ENCODE results near the gene TMUB1. TPM values are rescaled to one million over a fixed set of nuclear protein-coding genes. Genes with fewer than 3 reads are reported as not detected.

TMUB1 gene
- total RNA-seq, 1 donor from 2014 or later: 36.3 TPM

GRCh38 chr7:151083824-151084160 is 499 bp upstream of the TMUB1 start:
- H3K9me3 ChIP-seq: no peaks in the 10 kb centered on the region
- H3K36me3 ChIP-seq: no peaks in the 10 kb centered on the region
- peak overlapping the region; percentile 82 for H3K27ac ChIP-seq
- H3K27me3 ChIP-seq: no peaks in the 10 kb centered on the region
- no peak for TF ChIP-seq CTCF (IDR thresholded peaks at IDR 0.05)
- H3K4me3 ChIP-seq: peak overlapping the region; percentile 71
- DNase-seq: no peak
- intact Hi-C loops (cut with DNase I): no loop called here
- peaks cover 62% of the 10 kb centered on the region for H3K4me1 ChIP-seq
- ATAC-seq: no peak

- peak overlapping the region; percentile 88 for H3K27ac ChIP-seq
- H3K4me1 ChIP-seq: peaks cover 52% of the 10 kb centered on the region
- TF ChIP-seq CTCF (IDR thresholded peaks at IDR 0.05): no peak
- peak overlapping the region; percentile 71 for H3K4me3 ChIP-seq
- H3K36me3 ChIP-seq: no peaks in the 10 kb centered on the region
- no peaks in the 10 kb centered on the region for H3K27me3 ChIP-seq
- intact Hi-C loops (cut with DNase I): no loop called here
- ATAC-seq (no peak), DNase-seq (no peak)
- H3K9me3 ChIP-seq: no peaks in the 10 kb centered on the region
These were observed 887 bp downstream of the TMUB1 start for GRCh38 chr7:151082141-151083070.

- Histone ChIP-seq H3K9me3 (no peaks in the 10 kb centered on the region), H3K27me3 (no peaks in the 10 kb centered on the region), H3K4me1 (peaks cover 52% of the 10 kb centered on the region), H3K36me3 (peaks cover 2% of the 10 kb centered on the region), H3K27ac (peak overlapping the region; percentile 88), H3K4me3 (peak overlapping the region; percentile 78)
- TF ChIP-seq CTCF (IDR thresholded peaks at IDR 0.05): no peak
- intact Hi-C loops (cut with DNase I): no loop called here
- ATAC-seq: no peak
- peak; percentile 69 for DNase-seq
These were observed 1.9 kb downstream of the TMUB1 start for GRCh38 chr7:151081170-151082101.

GRCh38 chr7:151080522-151081169 is 2.6 kb downstream of the TMUB1 start, which contains the start of gene FASTK:
TSS of gene FASTK (minus strand) at chr7:151080809. CDS start at chr7:151080766, 43 bp downstream.
- peaks cover 50% of the 10 kb centered on the region for H3K4me1 ChIP-seq
- peak within 1 kb of the TSS; percentile 88 for H3K27ac ChIP-seq
- intact Hi-C loops (cut with DNase I): no loop called here

More at GRCh38 chr7:151080522-151081169, 2.6 kb downstream of the TMUB1 start, which contains the start of gene FASTK:
- Histone ChIP-seq H3K27me3 (no peaks in the 10 kb centered on the region), H3K4me3 (peak within 1 kb of the TSS; percentile 78), H3K36me3 (peaks cover 9% of the 10 kb centered on the region), H3K9me3 (no peaks in the 10 kb centered on the region)
- DNase-seq: peak; percentile 95
- peak; percentile 91 for ATAC-seq
- TF ChIP-seq CTCF (IDR thresholded peaks at IDR 0.05): no peak
